GM12891 (cell line): ENCODE measurements around the gene LAMA5.

Experiments used
- DNase-seq: peaks from one replicate; pipeline ENCODE4 v3.0.0; 2011; ENCODE audit warnings: low spot score; ENCODE audit not compliant: insufficient read length
- FAIRE-seq: peaks from 2 replicates; lab custom pipeline; 2011; peaks lifted over from hg19 to GRCh38; lab: Jason Lieb, UNC
- PAX5 ChIP-seq: IDR thresholded peaks from 2 replicates; pipeline ENCODE4 v1.6.1; 2011; ENCODE audit warnings: low read length, moderate library complexity, mild to moderate bottlenecking; ENCODE audit not compliant: insufficient read depth, severe bottlenecking
- POLR2A ChIP-seq: IDR thresholded peaks from 2 replicates; pipeline ENCODE4 v1.6.1; 2011; ENCODE audit warnings: low read depth, low read length, control low read depth
- POLR2AphosphoS5 ChIP-seq: IDR thresholded peaks from 2 replicates; pipeline ENCODE4 v1.6.1; 2011; ENCODE audit warnings: low read depth, low read length, control low read depth
- POU2F2 ChIP-seq: IDR thresholded peaks from 2 replicates; pipeline ENCODE4 v1.6.1; 2011; ENCODE audit warnings: low read depth, mild to moderate bottlenecking, control low read depth, low read length, moderate library complexity
- SPI1 ChIP-seq: IDR thresholded peaks from 2 replicates; pipeline ENCODE4 v1.6.1; 2011; ENCODE audit warnings: low read depth, low read length, control low read depth
- TAF1 ChIP-seq: IDR thresholded peaks from 2 replicates; pipeline ENCODE4 v1.6.1; 2011; ENCODE audit warnings: low read depth, low read length, control low read depth

The LAMA5 gene

DNA sequence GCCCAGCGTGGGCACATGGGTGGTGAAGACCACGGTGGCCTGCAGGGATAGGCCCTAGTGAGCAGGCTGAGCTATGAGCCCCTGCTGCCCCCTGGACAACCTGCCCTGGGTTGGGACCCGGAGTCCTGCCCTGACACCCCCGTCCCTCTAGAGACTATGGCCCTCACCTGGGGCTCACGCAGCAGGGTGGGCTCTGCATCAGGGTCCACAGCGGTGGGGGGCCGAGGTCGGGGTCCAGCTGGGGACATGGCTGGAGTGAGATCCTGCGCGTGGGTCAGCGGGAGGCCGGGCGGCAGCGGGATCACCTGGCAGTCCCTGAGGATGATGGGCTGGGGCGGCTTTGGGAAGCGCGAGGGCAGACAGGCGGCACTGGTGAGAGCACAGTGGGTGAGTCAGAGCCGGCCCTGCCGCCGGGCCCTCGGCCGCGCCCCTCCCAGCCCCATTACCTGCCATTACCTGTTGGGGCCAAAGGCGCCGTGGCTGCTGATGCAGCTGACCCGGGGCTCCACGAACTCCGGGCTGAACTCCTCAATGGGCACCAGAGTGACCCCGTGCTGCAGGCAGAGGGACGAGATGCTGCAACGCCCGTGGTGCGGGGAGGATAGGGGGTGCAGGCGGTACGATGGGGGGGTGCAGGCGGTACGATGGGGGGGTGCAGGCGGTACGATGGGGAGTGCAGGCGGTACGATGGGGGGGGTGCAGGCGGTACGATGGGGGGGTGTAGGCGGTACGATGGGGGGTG lies 36.4 kb downstream of the LAMA5 start:
- TF ChIP-seq POU2F2 (no peak), POLR2AphosphoS5 (no peak), SPI1 (no peak), POLR2A (no peak), PAX5 (no peak), TAF1 (no peak)
- FAIRE-seq, result no peak

GRCh38 chr20:62329389-62330377 lies 37.4 kb downstream of the LAMA5 start:
- no peak for FAIRE-seq
- TF ChIP-seq PAX5, result no peak
- TF ChIP-seq TAF1, result no peak
- TF ChIP-seq POLR2A, result no peak
- TF ChIP-seq POU2F2, result no peak
- no peak for TF ChIP-seq SPI1
- TF ChIP-seq POLR2AphosphoS5, result no peak
- no peak for DNase-seq

More for the DNA sequence above, 36.4 kb downstream of the LAMA5 start:
- DNase-seq, result no peak

DNA sequence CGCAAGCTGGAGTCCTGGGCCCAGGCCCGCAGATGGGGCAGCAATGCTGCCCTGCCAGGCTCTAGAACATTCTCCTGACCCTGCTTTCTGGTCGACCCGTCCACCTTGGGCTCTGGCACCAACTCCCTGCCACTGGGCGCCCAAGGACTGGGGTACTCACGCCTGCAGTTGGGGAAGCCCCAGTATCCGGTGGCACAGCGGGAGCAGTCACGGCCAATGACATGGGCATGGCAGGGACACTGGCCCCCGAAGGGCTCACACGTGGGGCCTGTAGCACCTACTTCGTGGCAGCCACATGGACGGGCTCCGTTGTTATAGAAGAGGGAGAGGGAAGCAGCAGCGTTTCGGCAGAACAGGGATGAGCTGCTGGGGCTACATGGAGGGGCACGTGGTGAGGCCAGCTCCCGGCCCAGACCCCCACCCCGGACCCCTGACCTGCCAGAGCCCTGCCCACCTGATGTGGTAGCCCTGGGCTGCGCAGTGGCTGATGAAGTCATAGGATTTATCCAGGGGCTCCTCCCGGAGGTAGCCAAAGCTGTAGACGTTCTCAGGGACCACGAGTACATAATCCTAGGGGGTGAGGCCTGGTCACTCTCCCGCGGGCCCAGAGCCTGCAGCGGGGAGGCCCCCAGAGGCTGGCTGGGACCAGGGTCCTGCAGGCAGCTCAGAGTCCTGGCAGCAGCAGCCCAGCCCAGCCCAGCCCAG lies 38.3 kb downstream of the LAMA5 start:
- FAIRE-seq, result no peak
- no peak for DNase-seq

GRCh38 chr20:62327726-62328495 lies 39.2 kb downstream of the LAMA5 start:
- FAIRE-seq, result no peak
- TF ChIP-seq PAX5 (no peak), POLR2AphosphoS5 (no peak), POLR2A (no peak), POU2F2 (no peak), TAF1 (no peak), SPI1 (no peak)
- DNase-seq, result no peak

More for the DNA sequence above, 38.3 kb downstream of the LAMA5 start:
- TF ChIP-seq POU2F2 (no peak), POLR2AphosphoS5 (no peak), PAX5 (no peak), TAF1 (no peak), POLR2A (no peak), SPI1 (no peak)

GRCh38 chr20:62326959-62327725 lies 40.0 kb downstream of the LAMA5 start:
- TF ChIP-seq POU2F2 (no peak), PAX5 (no peak), POLR2AphosphoS5 (no peak), POLR2A (no peak), SPI1 (no peak), TAF1 (no peak)
- FAIRE-seq (no peak), DNase-seq (no peak)

DNA sequence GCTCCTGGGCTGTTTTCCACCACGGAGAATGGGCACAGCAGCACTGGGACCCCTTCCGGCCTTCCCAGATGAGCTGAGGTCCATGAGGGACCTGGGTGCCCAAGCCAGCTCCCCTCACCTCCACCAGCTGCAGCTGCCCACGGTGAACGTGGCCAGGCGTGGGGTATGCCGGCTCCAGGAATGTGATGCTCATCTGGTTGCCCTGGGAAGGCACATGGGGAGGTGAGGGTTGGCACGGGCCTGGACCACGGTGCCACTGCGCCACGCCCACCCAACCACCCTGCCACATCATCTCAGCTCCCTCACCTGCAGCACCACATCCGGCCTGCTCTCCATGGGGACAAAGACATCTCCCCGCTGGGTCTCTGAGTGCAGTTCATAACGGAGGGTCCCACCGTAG lies 40.6 kb downstream of the LAMA5 start:
- FAIRE-seq, result no peak
- DNase-seq, result no peak
- TF ChIP-seq POU2F2, result no peak
- no peak for TF ChIP-seq PAX5
- TF ChIP-seq POLR2AphosphoS5, result no peak
- TF ChIP-seq TAF1, result no peak
- TF ChIP-seq SPI1, result no peak
- no peak for TF ChIP-seq POLR2A

- no peak for TF ChIP-seq POLR2A
- TF ChIP-seq SPI1, result no peak
- no peak for TF ChIP-seq PAX5
- no peak for TF ChIP-seq POLR2AphosphoS5
- TF ChIP-seq TAF1, result no peak
- no peak for TF ChIP-seq POU2F2
- DNase-seq (no peak), FAIRE-seq (no peak)
These were observed 41.8 kb downstream of the LAMA5 start for GRCh38 chr20:62325172-62325905.
